Pulmonary artery endothelial cell (primary cell): ENCODE measurements around the gene YES1. TPM values are rescaled to one million over a fixed set of nuclear protein-coding genes. Genes with fewer than 3 reads are reported as not detected.
"Not testable (repeated sequence)": the region's sequence is repeated elsewhere in the genome, so short reads cannot be mapped to it uniquely, and the experiment has no call there.

ENCODE experiments used
- DNase-seq: peaks from one replicate; pipeline ENCODE4 v3.0.0-alpha.2; 2011; ENCODE audit warnings: low read depth, low spot score
- total RNA-seq: library from RNA; depleted of rRNA; stranded (reverse); fragments of >200 nt; gene quantifications from 2 replicates; pipeline ENCODE4 v1.2.3, GENCODE V29; 2014

Gene YES1
- total RNA-seq, 1 donor from 2014 or later = 255 TPM

DNA sequence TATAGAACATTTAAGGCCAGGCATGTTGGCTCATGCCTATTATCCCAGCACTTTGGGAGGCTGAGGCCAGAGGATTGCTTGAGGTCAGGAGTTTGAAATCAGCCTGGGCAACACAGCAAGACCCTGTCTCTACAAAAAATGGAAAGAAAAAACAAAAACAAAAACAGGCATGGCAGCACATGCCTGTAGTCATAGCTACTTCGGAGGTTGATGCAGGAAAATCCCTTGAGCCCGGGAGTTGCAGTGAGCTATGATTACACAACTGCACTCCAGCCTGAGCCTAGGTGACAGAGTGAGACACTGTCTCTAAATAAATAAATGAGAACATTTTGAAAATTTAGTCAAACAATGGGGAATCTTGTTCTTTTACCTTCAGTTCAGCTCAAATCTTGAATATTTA is 12.1 kb upstream of the YES1 start:
- DNase-seq = no peak

GRCh38 chr18:820591-821165 is 8.6 kb upstream of the YES1 start:
- no peak for DNase-seq

DNA sequence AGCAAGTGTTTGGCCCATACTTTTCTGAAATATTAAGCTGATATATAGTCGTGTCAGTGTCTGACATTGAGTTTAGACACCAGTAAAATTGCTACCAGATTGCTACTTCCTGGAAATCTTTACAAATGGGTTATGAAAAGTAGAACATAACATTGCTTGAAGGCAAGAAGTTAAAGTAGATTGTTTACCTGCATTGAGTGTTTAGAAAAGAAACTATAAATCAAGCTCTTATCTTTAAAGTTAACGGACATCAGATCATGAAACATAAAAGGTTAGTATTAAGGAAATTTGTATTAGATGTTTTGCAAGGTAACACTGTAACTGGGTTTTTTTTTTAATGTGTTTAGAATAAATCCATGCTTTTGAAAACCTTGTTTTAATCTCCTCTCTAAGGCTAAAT is 4.8 kb upstream of the YES1 start:
- no peak for DNase-seq

GRCh38 chr18:816088-816653 is 4.1 kb upstream of the YES1 start:
- DNase-seq = no peak

DNA sequence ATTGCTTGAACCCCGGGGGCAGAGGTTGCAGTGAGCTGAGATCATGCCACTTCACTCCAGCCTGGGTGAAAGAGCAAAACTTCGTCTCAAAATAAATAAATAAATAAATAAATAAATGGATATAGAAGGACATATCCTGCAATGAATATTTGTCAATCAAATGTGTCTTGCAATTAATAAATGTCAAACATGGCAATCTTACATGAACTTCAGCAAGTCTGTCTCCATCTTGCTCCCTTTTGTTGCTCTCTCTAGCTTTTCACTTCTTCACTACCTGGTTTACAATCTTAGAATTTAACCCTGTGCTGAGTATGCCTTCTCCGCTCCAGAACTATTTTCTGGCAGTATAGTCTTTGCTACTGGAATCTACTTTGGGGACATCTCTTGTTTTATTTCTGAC is 3.3 kb upstream of the YES1 start:
- no peak for DNase-seq

GRCh38 chr18:814300-815084 is 2.5 kb upstream of the YES1 start:
- no peak for DNase-seq

DNA sequence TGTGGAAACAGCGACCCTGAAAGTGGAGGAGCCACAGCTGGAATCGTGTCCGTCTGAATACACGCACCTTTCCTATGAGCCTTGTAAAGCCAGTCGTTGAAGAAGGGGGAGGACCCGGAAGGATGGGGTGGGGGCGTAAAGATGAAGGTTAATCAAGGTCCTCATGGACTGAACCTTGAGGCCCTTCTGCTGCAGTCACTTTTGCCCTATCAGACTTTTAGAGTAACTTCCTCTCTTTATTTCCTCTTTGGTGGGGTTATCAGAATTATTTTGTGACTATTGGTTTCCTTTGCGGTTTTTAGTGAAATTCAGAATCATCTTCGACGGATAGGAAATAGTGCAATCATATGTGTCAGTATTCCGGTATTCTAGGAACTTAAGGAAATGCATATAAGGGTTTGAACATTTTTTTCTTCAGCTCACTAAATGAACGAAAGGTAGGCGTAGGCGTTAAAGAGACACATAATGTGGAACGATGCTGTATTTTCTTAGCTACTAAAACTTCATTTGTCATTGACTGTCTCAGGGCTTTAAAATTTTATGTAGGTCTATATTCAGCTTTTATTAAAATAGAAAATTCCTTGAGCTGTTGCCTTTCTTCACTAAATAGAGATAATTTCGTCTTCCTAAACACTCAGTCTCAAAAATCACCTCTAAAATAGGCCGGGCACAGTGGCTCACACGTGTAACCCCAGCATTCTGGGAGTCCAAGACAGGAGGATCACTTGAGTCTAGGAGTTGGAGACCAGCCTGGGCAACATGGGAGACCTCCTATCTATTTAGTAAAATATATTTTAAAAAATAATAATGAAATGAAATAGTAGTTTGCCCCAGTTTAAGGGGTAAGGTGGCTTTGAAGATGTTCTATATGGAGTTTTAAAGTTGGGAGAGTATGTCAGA is 1.4 kb upstream of the YES1 start:
- DNase-seq = no peak

GRCh38 chr18:812376-813171 is 532 bp upstream of the YES1 start:
- DNase-seq = peak; percentile 67

DNA sequence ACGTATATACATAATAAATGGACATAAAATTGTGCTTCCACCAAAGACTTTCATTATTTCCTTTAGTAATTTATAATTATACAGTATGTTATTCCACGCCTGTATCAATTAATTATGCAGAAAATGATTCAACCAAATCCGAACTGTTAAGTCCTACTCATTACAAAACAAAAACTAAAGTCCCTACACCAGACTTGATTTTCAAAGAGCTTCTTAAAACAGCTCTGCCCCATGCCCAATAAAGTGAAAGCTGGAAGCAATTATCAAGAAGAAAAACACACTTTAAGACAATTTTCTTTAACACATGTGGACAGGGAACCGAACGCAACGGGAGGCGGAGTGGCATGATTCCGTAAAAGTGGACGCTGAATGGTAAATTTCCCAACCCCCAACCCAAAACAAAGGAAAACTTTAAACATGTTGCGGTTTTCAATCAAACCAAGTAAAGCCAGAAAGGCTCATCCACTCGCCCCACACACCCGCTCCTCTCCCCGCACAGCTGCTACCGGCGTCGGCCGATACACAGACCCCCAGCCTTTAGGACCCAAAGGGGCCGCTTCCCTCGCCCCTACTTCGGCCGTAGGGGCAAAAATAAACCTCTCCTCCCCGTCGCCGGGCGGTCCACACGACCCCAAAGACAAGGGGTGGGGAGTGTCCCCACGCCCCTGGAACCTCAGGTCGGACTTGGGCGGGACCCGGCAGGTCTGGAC is 705 bp downstream of the YES1 start:
- no peak for DNase-seq

GRCh38 chr18:809985-810642 is 1.9 kb downstream of the YES1 start:
- DNase-seq = no peak

DNA sequence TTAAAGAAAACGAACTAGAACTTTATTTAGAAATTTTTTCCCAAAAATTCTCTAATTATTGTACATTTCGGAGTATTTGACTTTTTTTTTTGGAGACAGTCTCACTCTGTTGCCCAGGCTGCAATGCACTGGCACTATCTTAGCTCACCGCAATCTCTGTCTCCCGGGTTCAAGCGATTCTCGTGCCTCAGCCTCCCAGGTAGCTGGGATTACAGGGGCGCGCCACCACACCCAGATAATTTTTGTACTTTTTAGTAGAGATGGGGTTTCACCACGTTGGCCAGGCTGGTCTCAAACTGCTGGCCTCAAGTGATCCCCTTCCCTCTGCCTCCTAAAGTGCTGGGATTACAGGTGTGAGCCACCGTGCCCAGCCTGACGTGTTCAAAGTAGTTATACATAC is 2.8 kb downstream of the YES1 start:
- DNase-seq = not testable (repeated sequence)

GRCh38 chr18:808502-808901 is 3.5 kb downstream of the YES1 start:
- DNase-seq = no peak

- no peak for DNase-seq
Measured at GRCh38 chr18:808086-808485, 4.0 kb downstream of the YES1 start.

- no peak for DNase-seq
Measured at GRCh38 chr18:805755-806110, 6.3 kb downstream of the YES1 start.

DNA sequence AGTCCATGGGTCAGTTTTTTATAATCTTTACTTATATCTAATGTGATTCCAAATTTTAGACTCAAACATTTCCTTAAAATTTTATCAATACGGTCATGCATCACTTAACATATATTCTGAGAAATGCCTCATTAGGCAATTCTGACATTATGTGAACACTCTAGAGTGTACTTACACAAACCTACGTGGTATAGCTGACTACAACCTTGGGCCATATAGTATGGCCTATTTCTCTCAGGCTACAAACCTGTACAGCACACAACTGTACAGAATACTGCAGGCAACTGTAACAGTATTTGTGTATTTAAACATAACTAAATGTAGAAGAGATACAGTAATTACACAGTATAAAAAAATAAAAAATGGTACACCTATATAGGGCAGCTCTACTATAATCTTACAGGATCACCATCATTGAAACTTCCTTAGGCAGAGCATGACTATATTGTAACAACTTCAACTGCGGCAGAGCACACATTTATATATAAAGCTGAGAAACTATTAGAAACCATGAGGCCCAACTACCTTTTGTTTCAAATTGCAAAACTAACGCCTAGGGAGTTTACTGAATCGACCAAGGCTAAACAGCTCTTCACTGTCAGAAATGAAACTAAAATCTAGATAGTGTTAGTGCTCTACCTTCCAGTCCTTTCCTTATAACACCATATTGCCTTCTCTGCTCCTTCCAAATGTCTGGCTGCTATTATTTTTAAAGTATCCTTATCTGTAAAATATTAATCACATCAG is 6.9 kb downstream of the YES1 start:
- no peak for DNase-seq

GRCh38 chr18:801137-801536 is 10.9 kb downstream of the YES1 start:
- no peak for DNase-seq

DNA sequence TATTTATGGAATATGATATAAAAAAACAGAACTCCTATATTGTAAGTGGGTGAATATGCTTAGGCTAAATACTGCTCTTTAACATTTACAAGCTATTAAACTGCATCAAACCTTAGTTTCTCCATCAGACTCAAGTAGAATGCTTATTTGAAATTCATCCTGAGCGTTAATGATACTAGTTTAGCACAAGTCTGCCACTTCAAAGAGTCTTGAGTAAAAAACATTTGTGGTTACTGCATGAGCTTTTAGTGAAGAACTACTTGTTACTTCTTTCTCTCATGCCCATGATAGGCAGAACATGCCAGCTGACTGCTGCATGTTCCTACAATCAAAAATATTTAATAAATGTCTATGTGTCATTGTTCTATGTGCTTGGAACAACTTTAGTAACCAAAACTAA is 12.1 kb downstream of the YES1 start:
- DNase-seq = no peak

DNA sequence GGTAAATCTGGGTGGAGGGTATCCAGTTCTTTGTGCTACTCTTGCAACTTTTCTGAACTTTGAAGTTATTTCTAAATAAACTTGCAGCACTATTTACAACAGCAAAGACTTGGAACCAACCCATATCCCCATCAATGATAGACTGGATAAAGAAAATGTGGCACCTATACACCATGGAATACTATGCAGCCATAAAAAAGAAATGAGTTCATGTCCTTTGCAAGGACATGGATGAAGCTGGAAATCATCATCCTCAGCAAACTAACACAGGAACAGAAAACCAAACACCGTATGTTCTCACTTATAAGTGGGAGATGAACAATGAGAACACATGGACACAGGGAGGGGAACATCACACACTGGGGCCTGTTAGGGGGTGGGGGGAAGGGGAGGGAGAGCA is 16.7 kb downstream of the YES1 start:
- DNase-seq = not testable (repeated sequence)

DNA sequence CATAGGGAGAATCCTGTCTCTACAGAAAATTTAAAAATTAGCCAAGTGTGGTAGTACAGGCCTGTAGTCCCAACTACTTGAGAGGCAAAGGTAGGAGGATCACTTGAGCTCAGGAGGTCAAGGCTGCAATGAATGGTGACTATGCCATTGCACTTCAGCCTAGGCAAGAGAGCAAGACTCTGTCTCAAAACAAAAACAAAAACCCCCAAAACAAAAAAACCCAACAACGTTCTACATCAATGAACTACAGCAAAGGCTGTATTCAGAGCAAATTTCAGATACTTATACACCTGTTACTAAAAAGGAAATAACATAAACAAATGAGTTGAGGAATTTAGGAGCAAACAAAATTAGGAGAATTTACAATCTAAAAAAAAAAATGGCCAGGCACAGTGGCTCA is 22.6 kb downstream of the YES1 start:
- no peak for DNase-seq
